ENCODE measurements around the gene PGAP6. TPM values are rescaled to one million over a fixed set of nuclear protein-coding genes. Genes with fewer than 3 reads are reported as not detected.

Gene PGAP6
- total RNA-seq, 1 donor: 52.2 TPM

DNA sequence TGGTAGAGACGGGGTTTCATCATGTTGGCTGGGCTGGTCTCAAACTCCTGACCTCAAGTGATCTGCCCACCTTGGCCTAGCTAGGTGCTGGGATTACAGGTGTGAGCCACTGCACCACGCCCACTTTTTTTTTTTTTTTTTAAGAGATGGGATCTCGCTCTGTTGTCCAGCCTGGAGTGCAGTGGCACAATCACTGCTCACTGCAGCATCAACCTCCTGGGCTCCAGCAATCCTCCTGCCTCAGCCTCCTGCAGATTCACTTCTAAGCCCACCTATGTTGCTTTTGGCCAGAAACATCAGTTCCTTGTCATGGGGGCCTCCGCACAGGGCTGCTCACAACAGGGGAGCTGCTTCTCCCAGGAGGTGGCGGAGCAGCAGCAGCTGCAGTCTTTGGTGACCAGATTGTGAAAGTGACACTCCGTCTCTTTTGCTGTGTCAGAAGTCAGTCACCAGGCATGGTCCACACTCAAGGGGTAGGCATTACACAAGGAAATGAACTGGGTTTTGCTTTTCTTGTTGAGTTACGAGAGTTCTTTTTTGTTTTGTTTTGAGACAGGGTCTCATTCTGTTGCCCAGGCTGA lies 10.8 kb upstream of the PGAP6 start:
- DNase-seq (ENCODE audit: low read depth): no peak
- TF ChIP-seq, protein P1, sequence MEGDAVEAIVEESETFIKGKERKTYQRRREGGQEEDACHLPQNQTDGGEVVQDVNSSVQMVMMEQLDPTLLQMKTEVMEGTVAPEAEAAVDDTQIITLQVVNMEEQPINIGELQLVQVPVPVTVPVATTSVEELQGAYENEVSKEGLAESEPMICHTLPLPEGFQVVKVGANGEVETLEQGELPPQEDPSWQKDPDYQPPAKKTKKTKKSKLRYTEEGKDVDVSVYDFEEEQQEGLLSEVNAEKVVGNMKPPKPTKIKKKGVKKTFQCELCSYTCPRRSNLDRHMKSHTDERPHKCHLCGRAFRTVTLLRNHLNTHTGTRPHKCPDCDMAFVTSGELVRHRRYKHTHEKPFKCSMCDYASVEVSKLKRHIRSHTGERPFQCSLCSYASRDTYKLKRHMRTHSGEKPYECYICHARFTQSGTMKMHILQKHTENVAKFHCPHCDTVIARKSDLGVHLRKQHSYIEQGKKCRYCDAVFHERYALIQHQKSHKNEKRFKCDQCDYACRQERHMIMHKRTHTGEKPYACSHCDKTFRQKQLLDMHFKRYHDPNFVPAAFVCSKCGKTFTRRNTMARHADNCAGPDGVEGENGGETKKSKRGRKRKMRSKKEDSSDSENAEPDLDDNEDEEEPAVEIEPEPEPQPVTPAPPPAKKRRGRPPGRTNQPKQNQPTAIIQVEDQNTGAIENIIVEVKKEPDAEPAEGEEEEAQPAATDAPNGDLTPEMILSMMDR (IDR thresholded peaks at IDR 0.05; ENCODE audit: insufficient read depth, low read depth, low read length): no peak
- H3K4me3 ChIP-seq (ENCODE audit: low read depth, low read length): no peak overlapping the region

DNA sequence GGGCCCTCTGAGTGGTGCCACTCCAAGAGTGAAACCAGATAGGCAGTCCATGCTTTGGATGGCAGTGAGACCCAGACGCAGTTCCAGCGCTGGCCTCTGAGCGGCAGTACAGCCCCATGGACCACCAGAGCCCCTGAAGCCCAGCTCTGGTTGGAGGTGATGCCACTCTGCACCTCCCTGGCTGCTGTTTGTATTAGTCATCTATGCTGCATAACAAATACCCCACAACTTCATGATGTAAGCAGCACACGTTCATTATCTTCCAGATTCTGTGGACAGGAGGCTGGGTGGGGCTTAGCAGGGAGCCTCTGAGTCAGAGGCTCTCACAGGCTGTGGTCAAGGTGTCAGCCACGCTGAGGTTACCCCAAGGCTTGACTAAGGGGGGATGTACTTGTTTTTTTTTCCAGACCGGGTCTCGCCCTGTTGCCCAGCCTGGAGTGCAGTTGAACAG lies 10.1 kb upstream of the PGAP6 start:
- H3K4me3 ChIP-seq (ENCODE audit: low read depth, low read length): no peak overlapping the region
- TF ChIP-seq, protein P1 (IDR thresholded peaks at IDR 0.05; ENCODE audit: insufficient read depth, low read depth, low read length): peak; percentile 81
- DNase-seq (ENCODE audit: low read depth): peak; percentile 66

DNA sequence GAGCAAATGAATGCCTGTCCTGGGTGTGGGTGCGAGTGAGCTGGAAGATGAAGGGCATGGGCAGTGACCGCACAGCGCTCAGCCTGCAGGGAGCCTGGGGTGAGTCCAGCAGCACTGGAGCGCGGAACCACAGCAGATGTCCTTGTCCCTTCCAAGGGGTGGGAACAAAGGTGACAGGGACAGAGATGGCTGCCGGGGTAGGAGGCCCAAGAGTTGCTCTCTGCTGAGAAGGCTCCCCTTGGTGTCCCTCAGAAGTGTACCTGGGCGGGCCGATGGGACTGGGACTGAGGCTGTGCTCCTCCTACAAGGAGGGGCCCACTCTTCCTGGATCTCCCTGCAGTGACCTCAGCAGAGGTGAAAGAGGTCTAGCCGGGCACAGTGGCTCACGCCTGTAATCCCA lies 7.6 kb upstream of the PGAP6 start:
- DNase-seq (ENCODE audit: low read depth): no peak
- H3K4me3 ChIP-seq (ENCODE audit: low read depth, low read length): no peak overlapping the region
- TF ChIP-seq, protein P1 (IDR thresholded peaks at IDR 0.05; ENCODE audit: insufficient read depth, low read depth, low read length): no peak

DNA sequence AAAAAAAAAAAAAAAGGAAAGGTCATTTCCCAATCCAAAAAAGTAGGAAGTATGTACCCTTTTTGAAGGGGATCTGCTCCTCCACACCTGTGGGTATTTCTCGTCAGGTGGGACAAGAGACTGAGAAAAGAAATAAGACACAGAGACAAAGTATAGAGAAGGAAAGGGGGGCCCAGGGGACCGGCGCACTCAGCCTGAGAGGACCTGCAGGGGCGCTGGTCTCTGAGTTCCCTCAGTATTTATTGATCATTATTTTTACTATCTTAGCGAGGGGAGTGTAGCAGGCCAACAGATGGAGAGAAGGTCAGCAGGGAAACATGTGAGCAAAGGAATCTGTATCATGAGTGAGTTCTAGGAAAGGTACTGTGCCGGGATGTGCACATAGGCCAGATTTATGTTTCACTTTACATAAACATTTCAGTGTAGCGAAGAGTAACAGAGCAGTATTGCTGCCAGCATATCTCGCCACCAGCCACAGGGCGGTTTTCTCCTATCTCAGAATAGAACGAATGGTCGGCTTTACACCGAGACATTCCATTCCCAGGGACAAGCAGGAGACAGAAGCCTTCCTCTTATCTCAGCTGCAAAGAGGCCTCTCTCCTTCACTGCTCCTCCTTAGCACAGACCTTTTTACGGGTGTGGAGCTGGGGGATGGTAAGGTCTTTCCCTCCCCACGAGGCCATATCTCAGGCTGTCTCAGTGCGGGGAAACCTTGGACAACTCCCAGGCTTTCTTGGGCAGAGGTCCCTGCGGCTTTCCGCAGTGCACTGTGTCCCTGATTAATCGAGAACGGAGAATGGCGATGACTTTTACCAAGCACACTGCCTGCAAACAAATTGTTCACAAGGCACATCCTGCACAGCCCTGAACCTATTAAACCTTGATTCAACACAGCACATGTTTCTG lies 6.2 kb upstream of the PGAP6 start:
- peak; percentile 94 for DNase-seq (ENCODE audit: low read depth)
- TF ChIP-seq, protein P1 (IDR thresholded peaks at IDR 0.05; ENCODE audit: insufficient read depth, low read depth, low read length): peak; percentile 36
- H3K4me3 ChIP-seq (ENCODE audit: low read depth, low read length): peak overlapping the region; percentile 5

DNA sequence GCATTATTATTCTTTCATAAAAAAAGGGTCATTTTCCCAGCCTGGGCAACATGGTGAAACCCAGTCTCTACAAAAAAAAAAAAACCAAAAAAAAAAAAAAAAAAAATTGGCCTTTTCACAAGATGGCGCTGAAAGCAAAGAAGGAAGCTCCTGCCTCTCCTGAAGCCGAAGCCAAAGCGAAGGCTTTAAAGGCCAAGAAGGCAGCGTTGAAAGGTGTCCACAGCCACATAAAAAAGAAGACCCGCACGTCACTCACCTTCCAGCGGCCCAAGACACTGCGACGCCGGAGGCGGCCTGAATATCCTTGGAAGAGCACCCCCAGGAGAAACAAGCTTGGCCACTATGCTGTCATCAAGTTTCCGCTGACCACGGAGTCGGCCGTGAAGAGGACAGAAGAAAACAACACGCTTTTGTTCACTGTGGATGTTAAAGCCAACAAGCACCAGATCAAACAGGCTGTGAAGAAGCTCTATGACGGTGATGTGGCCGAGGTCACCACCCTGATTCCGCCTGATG lies 4.9 kb upstream of the PGAP6 start:
- no peak overlapping the region for H3K4me3 ChIP-seq (ENCODE audit: low read depth, low read length)
- TF ChIP-seq, protein P1 (IDR thresholded peaks at IDR 0.05; ENCODE audit: insufficient read depth, low read depth, low read length): no peak
- DNase-seq (ENCODE audit: low read depth): peak; percentile 28

DNA sequence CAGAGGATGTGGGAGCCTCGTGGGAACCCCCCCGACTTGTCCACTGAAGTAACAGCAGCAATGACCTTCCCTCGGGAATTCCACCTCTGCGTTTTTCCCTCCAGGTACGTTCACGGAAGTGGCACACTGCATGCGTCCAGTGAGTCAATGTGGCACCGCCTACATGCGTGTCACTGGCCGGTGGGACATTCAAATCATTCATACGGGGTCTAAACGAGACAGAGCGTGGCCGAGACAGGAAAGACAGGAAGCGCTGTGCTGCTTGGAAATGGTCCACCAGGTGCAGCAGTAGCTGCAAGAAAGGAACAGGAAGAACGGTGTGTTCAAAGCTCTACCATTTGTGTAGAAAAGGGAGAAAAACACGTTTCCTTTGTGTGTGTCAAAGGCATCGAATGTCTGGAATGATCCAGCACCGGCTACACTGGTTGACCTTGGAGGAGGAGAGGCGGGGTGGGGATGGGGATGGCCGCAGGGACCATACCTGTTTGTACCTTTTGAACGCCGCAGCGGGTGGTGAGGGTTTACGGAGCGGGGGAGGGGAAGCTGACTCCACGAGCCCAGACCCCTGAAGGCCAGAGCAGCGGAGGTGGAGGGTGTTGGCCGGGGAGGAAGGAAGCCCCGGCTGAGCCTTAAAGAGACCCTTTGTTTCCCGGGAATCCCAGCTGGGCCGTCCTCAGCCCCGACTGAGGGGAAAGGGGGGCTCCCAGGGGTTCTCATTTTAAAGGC lies 1.7 kb upstream of the PGAP6 start:
- H3K4me3 ChIP-seq (ENCODE audit: low read depth, low read length): no peak overlapping the region
- TF ChIP-seq, protein P1 (IDR thresholded peaks at IDR 0.05; ENCODE audit: insufficient read depth, low read depth, low read length): no peak
- no peak for DNase-seq (ENCODE audit: low read depth)
